ENCODE results near the gene KCNMA1.

The KCNMA1 gene

DNA sequence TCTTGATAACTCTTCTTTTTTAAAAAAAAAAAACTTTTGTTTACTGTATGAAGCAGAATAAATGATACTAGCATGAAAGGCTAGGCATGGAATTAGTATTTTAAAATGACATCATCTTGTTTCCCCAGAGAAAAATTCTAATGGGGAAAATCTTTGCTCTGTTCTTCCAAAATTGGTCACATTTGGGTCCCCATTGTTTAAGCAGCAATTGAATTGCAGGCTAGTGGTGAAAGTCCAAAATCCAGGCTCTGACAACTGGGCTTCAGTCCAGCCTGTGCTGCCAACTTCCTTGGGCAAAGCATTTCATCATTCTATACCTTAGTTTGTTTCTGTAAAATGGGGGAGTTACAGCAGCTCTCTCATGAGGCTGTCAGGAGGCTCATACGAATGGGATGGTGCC lies 726.4 kb downstream of the KCNMA1 start:
- no peak for TF ChIP-seq TAF1 (IDR thresholded peaks at IDR 0.05; ENCODE audit: low read depth)
- no peak for TF ChIP-seq RAD21 (IDR thresholded peaks at IDR 0.05; ENCODE audit: low read depth)
- TF ChIP-seq, protein P1, sequence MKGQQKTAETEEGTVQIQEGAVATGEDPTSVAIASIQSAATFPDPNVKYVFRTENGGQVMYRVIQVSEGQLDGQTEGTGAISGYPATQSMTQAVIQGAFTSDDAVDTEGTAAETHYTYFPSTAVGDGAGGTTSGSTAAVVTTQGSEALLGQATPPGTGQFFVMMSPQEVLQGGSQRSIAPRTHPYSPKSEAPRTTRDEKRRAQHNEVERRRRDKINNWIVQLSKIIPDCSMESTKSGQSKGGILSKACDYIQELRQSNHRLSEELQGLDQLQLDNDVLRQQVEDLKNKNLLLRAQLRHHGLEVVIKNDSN (IDR thresholded peaks at IDR 0.05), result no peak
- TF ChIP-seq EP300 (IDR thresholded peaks at IDR 0.05; ENCODE audit: borderline replicate concordance), result no peak
- no peak for TF ChIP-seq YY1 (IDR thresholded peaks at IDR 0.05; ENCODE audit: low read depth)
- TF ChIP-seq, protein P2, sequence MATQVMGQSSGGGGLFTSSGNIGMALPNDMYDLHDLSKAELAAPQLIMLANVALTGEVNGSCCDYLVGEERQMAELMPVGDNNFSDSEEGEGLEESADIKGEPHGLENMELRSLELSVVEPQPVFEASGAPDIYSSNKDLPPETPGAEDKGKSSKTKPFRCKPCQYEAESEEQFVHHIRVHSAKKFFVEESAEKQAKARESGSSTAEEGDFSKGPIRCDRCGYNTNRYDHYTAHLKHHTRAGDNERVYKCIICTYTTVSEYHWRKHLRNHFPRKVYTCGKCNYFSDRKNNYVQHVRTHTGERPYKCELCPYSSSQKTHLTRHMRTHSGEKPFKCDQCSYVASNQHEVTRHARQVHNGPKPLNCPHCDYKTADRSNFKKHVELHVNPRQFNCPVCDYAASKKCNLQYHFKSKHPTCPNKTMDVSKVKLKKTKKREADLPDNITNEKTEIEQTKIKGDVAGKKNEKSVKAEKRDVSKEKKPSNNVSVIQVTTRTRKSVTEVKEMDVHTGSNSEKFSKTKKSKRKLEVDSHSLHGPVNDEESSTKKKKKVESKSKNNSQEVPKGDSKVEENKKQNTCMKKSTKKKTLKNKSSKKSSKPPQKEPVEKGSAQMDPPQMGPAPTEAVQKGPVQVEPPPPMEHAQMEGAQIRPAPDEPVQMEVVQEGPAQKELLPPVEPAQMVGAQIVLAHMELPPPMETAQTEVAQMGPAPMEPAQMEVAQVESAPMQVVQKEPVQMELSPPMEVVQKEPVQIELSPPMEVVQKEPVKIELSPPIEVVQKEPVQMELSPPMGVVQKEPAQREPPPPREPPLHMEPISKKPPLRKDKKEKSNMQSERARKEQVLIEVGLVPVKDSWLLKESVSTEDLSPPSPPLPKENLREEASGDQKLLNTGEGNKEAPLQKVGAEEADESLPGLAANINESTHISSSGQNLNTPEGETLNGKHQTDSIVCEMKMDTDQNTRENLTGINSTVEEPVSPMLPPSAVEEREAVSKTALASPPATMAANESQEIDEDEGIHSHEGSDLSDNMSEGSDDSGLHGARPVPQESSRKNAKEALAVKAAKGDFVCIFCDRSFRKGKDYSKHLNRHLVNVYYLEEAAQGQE (IDR thresholded peaks at IDR 0.05; ENCODE audit: low read depth), result no peak
- TF ChIP-seq CEBPB (IDR thresholded peaks at IDR 0.05), result no peak
- no peak for TF ChIP-seq NFIC (IDR thresholded peaks at IDR 0.05)
- no peak for TF ChIP-seq CREB1 (IDR thresholded peaks at IDR 0.05; ENCODE audit: low read depth)
- no peak for TF ChIP-seq TEAD4 (IDR thresholded peaks at IDR 0.05)

DNA sequence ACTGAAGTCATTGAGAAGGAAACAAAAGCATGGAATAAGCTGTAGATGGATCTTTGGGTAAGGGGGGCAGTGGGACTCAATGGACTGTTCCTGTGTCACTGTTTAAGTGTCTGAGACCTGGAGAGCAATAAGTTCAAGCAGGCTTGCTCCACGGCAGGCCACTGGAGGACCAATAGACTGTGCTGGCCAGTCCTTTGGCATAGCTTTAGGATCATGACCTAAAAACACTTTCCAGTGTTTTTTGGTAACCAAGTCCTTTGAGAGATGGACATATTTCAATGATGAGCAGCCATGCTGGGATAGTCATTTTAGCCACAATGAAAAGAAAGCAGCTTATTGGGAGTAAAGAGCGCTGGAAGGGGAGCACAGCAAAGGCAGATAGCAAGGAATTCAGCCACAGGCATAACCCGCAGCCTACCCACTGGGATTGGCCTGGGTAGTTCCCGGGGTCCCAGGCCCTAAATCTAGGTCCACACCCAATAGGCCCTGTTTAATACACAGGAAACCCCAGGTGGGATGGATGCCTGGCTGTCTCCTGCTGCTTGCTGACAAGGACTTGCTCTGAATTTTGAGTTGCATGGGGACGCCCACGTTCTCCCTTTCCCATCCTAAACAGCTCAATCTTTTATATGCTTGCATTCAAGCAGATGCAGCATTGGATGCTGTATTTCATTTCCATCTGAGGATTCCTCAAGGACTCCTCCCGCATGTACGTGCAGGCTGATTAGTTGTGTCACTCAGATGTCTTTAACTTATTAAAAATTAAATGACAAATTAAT lies 727.2 kb downstream of the KCNMA1 start:
- TF ChIP-seq, protein P3, sequence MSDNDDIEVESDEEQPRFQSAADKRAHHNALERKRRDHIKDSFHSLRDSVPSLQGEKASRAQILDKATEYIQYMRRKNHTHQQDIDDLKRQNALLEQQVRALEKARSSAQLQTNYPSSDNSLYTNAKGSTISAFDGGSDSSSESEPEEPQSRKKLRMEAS (IDR thresholded peaks at IDR 0.05), result no peak
- no peak for TF ChIP-seq CEBPB (IDR thresholded peaks at IDR 0.05)
- no peak for TF ChIP-seq EP300 (IDR thresholded peaks at IDR 0.05; ENCODE audit: borderline replicate concordance)
- no peak for TF ChIP-seq YY1 (IDR thresholded peaks at IDR 0.05; ENCODE audit: low read depth)
- no peak for TF ChIP-seq RAD21 (IDR thresholded peaks at IDR 0.05; ENCODE audit: low read depth)
- TF ChIP-seq, protein P2 (IDR thresholded peaks at IDR 0.05; ENCODE audit: low read depth), result no peak
- TF ChIP-seq TEAD4 (IDR thresholded peaks at IDR 0.05), result no peak
- no peak for TF ChIP-seq ZBTB7A (IDR thresholded peaks at IDR 0.05; ENCODE audit: low read depth)
- no peak for TF ChIP-seq TAF1 (IDR thresholded peaks at IDR 0.05; ENCODE audit: low read depth)
- TF ChIP-seq, protein P1 (IDR thresholded peaks at IDR 0.05), result no peak
- TF ChIP-seq EGR1 (IDR thresholded peaks at IDR 0.05), result no peak
- TF ChIP-seq TCF12 (IDR thresholded peaks at IDR 0.05; ENCODE audit: low read depth), result no peak
- no peak for TF ChIP-seq FOXM1 (IDR thresholded peaks at IDR 0.05; ENCODE audit: borderline replicate concordance, low read depth)
- no peak for TF ChIP-seq CREB1 (IDR thresholded peaks at IDR 0.05; ENCODE audit: low read depth)
- TF ChIP-seq NFIC (IDR thresholded peaks at IDR 0.05), result no peak

DNA sequence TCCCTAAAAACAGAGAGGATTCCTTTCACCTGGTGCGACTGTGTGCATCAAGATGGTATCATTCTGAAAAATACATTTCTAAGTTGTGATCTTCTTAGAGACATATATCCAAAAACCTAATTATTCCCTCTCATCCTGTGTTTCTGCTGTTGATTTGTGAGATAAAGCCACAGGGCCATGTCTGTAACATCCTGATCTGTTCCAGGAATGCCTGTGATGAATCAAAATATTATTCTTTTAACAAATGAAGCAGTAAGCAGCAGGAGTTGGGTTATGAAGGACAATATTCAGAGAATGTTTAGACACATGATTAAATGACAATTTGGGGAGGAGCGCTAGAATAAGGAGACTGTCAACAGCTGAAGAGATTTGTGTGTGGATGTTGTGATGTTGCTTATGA lies 731.4 kb downstream of the KCNMA1 start:
- no peak for TF ChIP-seq EGR1 (IDR thresholded peaks at IDR 0.05)
- no peak for TF ChIP-seq CEBPB (IDR thresholded peaks at IDR 0.05)
- TF ChIP-seq TEAD4 (IDR thresholded peaks at IDR 0.05), result no peak

DNA sequence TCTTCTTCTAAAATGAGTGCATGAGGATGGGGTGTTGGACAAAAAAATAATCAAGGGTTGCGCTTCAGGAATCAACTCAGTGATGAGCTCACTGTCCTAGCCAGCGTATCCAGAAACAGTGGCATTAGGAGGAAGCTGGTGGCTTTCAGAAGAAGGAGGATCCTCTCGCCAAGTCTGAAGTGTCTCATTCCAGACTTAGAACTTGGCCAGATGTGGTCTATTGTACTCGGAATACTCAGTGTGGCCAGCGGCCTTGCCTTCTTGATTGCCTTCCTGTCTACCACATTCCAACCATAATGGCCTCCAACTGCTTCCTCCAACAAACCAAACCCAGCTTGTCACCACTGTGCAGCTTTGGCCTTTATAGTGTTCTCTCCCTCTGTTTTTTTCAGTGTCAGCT lies 732.4 kb downstream of the KCNMA1 start:
- TF ChIP-seq, protein P3 (IDR thresholded peaks at IDR 0.05), result no peak
- TF ChIP-seq TAF1 (IDR thresholded peaks at IDR 0.05; ENCODE audit: low read depth), result no peak
- no peak for TF ChIP-seq EGR1 (IDR thresholded peaks at IDR 0.05)

DNA sequence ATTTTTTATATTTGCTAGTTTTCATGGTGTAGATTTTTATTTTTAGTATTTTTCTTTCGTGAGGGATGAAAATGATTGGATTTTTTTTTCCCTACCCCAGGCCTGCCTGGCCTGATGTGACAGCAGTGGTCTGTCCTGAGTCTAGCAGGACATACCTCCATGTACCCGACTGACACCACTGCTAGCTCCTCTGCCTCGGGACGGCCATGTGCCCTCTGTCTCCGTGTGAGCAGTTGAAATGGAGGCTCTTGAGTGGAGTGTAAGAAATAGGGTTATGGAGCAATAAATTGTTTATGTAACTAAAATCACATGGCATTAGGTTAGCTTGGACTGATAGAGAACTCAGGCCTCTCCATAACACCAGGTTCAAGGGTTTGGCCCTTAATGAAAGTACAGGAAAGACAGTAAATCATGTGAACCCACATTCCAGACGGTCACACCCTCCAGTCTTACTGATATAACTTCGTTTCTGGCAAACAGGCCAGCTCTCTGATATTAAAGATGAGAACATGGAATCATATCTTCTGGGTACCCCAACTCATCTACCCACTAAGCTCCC lies 734.1 kb downstream of the KCNMA1 start:
- TF ChIP-seq CREB1 (IDR thresholded peaks at IDR 0.05; ENCODE audit: low read depth) (no peak), TCF12 (IDR thresholded peaks at IDR 0.05; ENCODE audit: low read depth) (no peak), FOXM1 (IDR thresholded peaks at IDR 0.05; ENCODE audit: borderline replicate concordance, low read depth) (no peak), ZBTB7A (IDR thresholded peaks at IDR 0.05; ENCODE audit: low read depth) (no peak), TAF1 (IDR thresholded peaks at IDR 0.05; ENCODE audit: low read depth) (no peak), NFIC (IDR thresholded peaks at IDR 0.05) (no peak), RAD21 (IDR thresholded peaks at IDR 0.05; ENCODE audit: low read depth) (no peak), TEAD4 (IDR thresholded peaks at IDR 0.05) (no peak), EP300 (IDR thresholded peaks at IDR 0.05; ENCODE audit: borderline replicate concordance) (no peak), EGR1 (IDR thresholded peaks at IDR 0.05) (no peak), YY1 (IDR thresholded peaks at IDR 0.05; ENCODE audit: low read depth) (no peak), CEBPB (IDR thresholded peaks at IDR 0.05) (no peak)
- TF ChIP-seq, protein P1 (IDR thresholded peaks at IDR 0.05), result no peak
- TF ChIP-seq, protein P3 (IDR thresholded peaks at IDR 0.05), result no peak
- TF ChIP-seq, protein P2 (IDR thresholded peaks at IDR 0.05; ENCODE audit: low read depth), result no peak

Data from Ishikawa (cell line).